Esophagus squamous epithelium (tissue), 4 donors: Measurements from ENCODE around the gene HOXA10.

Experiments used
- CTCF ChIP-seq, 6 experiments: fragments of 450-650 bp in 4 of 6; fragments of 200-600 bp in 2 of 6; sonication (generic) in 2 of 6; IDR thresholded peaks; one replicate each; pipeline ENCODE4 v1.5.1; 2016 to 2019; ENCODE audit warnings: antibody characterized with exemption in 6 of 6, mild to moderate bottlenecking in 4 of 6, moderate library complexity in 4 of 6
- POLR2A ChIP-seq, 4 donors: fragments of 450-650 bp; IDR thresholded peaks; one replicate each; pipeline ENCODE4 v1.6.1; 2017; ENCODE audit warnings: antibody characterized with exemption in 4 of 4, mild to moderate bottlenecking in 4 of 4, moderate library complexity in 3 of 4

GRCh38 chr7:27186668-27187474, 12.8 kb upstream of the HOXA10 start:
- TF ChIP-seq POLR2A (IDR thresholded peaks at IDR 0.05): no peak
- no peak for TF ChIP-seq CTCF (IDR thresholded peaks at IDR 0.05)
